ENCODE measurements around the gene COPG2. TPM values are rescaled to one million over a fixed set of nuclear protein-coding genes. Genes with fewer than 3 reads are reported as not detected.
"Not testable (repeated sequence)": the region's sequence is repeated elsewhere in the genome, so short reads cannot be mapped to it uniquely, and the experiment has no call there.

COPG2 gene
- polyA plus RNA-seq, 4 donors: 51.4 to 71.2 (median 61.6) TPM

DNA sequence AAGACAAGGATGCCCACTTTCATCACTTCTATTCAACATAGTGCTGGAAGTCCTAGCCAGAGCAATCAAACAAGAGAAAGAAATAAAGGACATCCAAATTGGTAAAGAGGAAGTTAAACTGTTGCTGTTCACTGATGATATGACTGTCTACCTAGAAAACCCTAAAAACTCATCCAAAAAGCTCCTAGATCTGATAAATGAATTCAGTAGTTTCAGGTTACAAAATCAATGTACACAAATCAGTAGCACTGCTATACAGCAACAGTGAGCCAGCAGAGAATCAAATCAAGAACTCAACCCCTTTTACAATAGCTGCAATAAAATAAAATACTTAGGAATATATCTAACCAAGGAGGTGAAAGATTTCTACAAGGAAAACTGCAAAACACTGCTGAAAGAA lies 98.4 kb downstream of the COPG2 start:
- DNase-seq (ENCODE audit: low read depth in 4 of 4, low spot score in 3 of 4): not testable (repeated sequence)

DNA sequence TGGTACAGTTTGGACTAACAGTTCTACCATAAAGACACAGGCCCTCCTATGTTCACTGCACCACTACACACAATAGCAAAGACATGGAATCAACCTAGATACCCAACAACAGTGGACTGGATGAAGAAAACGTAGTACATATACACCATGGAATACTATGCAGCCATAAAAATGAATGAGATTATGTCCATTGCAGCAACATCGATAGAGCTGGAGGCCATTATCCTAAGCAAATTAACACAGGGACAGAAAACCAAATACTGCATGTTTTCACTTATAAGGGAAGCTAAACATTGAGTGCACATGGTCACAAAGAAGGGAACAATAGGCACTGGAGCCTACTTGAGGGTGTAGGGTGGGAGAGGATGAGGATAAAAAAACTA lies 101.7 kb downstream of the COPG2 start:
- DNase-seq (ENCODE audit: low read depth in 4 of 4, low spot score in 3 of 4): no peak

DNA sequence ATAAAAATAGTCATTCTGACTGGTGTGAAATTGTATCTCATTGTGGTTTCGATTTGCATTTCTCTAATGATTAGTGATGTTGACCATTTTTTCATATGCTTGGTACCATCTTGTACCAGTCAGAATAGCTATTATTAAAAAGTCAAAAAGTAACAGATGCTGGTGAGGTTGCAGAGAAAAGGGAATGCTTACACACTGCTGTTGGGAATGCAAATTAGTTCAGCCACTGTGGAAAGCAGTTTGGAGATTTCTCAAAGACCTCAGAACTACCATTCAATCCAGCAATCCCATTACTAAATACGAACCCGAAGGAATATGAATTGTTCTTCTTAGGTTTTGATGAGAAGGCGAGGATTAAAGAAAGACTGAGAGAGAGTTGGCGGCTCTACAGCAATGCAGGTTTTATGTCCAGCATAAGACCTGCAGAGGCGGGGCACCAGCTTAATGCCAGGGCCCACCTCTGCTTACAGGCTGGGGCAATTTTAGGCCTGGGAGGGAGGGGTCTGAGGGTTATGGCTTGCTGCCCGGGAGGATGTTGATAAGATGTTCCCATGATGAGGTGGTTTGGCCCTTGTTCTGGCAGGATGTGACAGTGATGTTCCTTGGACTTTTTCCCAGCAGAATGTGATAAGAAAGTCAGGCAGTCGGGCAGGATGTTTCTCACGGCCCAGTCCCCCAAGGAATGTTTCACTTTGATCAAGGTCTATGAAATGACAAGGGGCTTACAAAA lies 102.2 kb downstream of the COPG2 start:
- DNase-seq (ENCODE audit: low read depth in 4 of 4, low spot score in 3 of 4): no peak

DNA sequence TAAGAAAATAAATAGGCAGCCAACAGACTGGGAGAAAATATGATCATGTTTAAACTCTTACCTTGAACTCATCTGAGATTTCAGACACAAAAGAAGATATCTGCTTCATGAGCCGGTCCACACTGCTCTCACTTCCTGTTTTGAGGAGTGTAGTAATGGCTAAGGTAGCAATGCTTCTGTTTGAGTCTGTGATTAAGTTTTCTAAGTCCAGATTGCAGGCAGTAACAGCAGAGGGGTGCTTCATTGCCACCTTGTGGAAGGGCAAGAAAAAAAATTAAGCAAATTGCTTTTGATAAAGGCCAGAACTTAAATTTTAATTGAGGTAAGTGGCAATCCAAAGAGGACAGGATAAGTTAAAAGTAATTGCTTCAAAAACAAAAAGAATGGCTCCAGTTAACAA lies 107.6 kb downstream of the COPG2 start:
- no peak for DNase-seq (ENCODE audit: low read depth in 4 of 4, low spot score in 3 of 4)

DNA sequence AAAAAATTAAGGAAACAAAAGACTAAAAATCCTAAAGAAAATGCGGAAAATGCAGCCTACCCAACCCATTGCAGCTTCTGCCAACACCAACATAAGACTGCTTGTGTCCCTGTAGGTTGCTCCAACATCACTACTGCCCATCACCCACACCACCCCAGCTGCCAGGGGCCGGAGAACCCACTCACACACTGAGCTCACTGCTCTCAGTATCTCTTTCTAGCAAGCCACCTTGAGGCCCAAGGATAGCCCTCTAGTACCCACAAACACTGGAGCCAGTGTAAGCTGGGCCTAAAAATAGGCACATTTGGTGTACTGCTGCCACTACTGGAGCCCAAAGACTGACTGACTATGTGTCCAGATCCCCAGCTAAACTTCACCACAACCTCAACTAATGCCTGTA lies 109.4 kb downstream of the COPG2 start:
- no peak for DNase-seq (ENCODE audit: low read depth in 4 of 4, low spot score in 3 of 4)

DNA sequence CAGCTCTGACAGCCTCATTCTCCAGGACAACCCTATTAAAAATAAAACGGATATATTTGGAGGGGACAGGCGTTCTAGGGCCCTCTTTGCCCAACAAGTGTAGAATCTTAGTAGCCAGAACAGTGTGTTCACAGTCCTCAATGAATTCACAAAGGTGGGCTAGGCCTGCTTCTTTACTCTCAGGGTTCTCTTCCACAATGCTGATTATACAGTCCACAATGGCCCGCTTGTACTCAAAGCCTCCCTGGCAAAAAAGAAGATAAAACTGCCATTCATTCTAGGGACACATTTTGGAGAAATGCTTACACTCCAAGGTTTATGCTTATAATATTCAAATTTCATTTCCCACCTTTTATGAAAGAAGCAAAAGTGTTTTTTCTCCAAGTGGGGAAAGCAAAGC lies 114.1 kb downstream of the COPG2 start:
- no peak for DNase-seq (ENCODE audit: low read depth in 4 of 4, low spot score in 3 of 4)

DNA sequence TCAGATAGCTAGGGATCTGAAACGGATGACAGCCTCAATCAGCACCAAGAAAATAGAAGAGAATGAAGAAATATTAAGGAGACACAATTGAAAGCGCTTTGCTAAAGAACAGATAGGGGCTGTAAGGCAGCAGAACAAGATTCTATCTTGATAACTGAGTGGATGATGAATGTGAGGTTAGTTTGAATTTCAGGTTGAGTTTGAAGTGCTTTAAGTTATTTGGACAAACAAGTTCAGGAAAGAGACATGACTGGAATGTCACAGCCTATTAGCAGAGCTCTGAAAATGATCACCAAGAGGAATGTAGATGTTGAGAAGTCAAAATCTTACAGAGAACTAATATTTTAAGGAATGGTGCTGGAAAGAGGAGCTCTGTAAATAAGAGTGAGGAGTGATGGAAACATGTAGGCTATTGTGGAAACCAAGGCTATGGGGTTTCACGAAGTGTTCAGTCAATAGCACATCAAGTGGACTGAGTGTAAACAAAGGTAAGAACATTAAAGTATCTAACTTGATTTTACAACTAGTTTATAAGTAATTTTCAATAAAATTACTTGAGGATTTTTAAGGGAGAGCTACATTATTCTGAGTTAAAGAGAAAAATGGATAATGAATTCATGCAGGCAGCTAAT lies 115.0 kb downstream of the COPG2 start:
- no peak for DNase-seq (ENCODE audit: low read depth in 4 of 4, low spot score in 3 of 4)

DNA sequence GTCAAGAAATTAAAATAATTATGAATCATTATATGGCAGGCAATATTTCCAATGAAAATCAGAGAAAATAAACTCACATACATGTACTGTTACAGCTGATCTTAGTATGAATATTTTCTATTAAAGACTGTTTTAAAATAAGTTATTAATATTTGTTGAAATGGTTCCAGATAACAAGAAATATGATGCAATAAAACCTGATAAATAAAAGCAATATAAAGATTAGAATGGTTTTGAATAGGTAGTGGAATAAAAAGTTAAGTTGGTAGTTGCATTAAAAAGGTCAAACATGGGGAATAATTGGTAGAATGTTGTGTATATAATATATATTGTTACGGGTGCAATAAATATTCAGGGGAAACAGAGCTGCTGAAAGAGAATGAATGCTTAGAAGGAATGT lies 124.2 kb downstream of the COPG2 start:
- no peak for DNase-seq (ENCODE audit: low read depth in 4 of 4, low spot score in 3 of 4)

DNA sequence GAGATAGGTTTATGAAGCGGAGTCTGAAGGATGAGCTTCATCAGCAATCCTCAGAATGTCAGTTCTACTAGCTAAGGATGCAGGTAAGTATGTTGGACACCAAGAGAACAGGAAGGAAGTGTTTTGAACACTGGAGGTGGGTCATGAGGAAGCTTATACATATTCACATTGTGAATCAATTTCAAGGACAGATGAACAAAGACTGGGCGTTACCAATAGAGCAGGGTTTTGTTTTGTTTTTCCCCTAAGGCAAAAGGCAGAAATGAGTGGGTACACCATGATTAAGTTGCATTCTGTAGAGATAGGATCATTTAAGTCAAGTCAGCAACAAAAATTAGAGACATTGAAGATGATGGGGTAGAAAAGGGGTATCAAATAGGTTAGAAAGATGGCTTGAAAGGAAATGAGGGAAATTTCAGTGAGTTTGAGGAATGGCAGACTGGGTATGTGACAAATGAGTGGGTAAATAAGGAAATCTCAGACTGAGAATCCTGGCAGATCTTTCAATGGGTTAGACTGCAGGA lies 125.0 kb downstream of the COPG2 start:
- no peak for DNase-seq (ENCODE audit: low read depth in 4 of 4, low spot score in 3 of 4)

DNA sequence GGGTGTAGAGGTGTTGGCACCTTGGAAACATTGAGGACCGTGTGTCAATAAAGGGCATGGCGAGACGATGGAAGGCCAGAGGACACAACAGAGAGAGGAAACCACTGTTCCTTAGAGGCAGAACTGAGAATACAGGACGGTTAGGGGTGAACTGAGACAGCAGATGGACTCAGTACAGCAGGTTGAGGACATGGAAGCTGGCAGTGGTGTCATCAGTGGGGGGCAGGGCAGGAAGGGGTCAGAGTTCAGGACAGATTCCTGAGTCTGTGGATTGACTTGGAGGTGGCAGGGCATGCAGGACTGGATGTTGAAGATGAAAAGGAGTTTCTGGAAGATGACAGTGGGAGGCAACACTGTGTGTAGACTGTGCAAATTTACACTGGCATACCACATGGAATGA lies 126.3 kb downstream of the COPG2 start:
- not testable (repeated sequence) for DNase-seq (ENCODE audit: low read depth in 4 of 4, low spot score in 3 of 4)

DNA sequence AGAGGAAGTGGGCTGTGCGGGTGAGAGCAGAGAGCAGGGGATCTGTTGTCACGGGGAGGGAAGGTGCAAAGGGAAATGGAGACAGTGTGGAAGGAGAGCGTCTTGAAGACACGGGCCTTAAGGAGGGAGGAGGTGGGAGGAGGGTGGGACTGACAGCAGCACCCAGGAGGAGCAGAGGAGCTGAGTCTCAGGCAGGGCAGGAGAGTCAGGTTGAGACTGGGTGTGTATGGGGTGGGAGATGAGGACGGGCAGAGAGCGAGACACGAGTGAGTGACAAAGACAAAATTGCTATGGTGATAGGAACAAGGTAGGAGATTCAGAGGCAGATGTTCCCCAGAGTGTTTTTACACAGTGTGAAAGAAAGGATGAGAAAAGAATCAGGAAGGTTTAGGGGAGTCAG lies 127.3 kb downstream of the COPG2 start:
- not testable (repeated sequence) for DNase-seq (ENCODE audit: low read depth in 4 of 4, low spot score in 3 of 4)

DNA sequence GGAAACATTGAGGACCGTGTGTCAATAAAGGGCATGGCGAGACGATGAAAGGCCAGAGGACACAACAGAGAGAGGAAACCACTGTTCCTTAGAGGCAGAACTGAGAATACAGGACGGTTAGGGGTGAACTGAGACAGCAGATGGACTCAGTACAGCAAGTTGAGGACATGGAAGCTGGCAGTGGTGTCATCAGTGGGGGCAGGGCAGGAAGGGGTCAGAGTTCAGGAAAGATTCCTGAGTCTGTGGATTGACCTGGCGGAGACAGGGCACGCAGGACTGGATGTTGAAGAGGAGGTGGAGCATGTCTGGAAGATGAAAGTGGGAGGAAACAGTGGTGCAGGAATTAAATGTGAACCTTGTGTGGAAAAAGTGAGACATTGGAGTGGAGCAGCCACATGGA lies 130.7 kb downstream of the COPG2 start:
- DNase-seq (ENCODE audit: low read depth in 4 of 4, low spot score in 3 of 4): not testable (repeated sequence)

DNA sequence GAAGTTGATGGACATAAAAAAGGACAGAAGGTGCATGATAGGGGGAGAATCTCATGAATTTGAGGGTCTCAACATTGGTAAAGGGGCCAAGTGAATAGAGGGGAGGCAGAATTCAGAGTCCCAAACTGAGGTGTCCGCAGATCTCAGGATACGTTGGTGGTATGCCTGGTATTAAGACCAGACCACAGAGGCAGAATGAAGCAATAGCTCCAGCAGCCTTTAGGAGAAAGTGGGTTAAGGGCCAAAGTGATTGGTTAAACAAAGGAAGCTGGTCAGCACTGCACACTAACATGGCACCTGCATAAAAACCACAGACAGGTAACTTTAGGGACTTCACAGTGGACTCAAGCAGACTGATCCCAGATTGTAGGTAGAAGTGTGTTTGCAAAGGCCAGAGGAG lies 139.1 kb downstream of the COPG2 start:
- DNase-seq (ENCODE audit: low read depth in 4 of 4, low spot score in 3 of 4): no peak

DNA sequence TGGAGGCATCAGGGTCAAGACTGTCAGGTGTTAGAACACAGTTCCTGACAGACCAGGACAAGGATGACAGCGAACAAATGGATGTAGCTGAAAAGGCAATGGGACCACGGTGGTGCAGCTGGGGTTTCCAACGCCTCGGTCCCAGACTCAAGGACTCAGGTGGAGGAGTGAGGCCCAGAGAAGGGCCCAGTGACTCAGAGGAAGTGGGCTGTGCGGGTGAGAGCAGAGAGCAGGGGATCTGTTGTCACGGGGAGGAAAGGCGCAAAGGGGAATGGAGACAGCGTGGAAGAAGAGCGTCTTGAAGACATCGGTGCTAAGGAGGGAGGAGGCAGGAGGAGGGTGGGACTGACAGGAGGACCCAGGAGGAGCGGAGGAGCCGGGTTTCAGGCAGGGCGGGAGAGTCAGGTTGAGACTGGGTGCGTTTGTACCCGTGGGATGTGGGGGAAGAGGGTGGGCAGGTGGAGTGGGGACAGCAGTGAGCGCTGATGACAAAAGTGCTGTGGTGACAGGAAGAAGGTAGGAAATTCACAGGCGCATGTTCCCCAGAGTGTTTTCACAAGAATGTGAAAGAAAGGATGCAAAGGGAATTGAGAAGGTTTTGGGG lies 140.7 kb downstream of the COPG2 start:
- DNase-seq (ENCODE audit: low read depth in 4 of 4, low spot score in 3 of 4): not testable (repeated sequence)

DNA sequence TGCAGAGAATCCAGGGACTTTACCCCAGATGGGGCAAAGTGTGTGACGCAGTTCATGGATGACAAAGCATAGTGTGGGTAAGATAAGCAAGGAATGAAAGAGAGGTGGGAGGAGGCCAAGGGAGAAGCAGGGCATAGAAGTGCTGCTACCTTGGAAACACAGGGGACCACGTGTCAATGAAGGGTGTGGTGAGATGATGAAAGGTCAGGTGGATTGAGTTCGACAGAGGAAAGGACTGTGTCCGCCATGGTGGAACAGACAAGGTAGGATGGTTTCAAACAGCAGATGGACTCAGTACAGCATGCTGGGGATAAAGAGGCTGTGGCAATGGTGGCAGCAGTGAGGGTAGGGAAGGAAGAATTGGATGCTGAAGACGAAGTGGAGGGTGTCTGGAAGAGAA lies 143.9 kb downstream of the COPG2 start:
- no peak for DNase-seq (ENCODE audit: low read depth in 4 of 4, low spot score in 3 of 4)

DNA sequence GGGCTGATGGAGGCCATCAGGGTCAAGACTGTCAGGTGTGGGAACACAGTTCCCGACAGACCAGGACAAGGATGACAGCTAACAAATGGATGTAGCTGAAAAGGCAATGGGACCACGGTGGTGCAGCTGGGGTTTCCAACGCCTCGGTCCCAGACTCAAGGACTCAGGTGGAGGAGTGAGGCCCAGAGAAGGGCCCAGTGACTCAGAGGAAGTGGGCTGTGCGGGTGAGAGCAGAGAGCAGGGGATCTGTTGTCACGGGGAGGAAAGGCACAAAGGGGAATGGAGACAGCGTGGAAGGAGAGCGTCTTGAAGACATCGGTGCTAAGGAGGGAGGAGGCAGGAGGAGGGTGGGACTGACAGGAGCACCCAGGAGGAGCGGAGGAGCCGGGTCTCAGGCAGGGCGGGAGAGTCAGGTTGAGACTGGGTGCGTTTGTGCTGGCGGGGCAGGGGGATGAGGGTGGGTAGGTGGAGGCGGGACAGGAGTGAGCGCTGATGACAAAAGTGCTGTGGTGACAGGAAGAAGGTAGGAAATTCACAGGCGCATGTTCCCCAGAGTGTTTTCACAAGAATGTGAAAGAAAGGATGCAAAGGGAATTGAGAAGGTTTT lies 144.9 kb downstream of the COPG2 start:
- DNase-seq (ENCODE audit: low read depth in 4 of 4, low spot score in 3 of 4): not testable (repeated sequence)

DNA sequence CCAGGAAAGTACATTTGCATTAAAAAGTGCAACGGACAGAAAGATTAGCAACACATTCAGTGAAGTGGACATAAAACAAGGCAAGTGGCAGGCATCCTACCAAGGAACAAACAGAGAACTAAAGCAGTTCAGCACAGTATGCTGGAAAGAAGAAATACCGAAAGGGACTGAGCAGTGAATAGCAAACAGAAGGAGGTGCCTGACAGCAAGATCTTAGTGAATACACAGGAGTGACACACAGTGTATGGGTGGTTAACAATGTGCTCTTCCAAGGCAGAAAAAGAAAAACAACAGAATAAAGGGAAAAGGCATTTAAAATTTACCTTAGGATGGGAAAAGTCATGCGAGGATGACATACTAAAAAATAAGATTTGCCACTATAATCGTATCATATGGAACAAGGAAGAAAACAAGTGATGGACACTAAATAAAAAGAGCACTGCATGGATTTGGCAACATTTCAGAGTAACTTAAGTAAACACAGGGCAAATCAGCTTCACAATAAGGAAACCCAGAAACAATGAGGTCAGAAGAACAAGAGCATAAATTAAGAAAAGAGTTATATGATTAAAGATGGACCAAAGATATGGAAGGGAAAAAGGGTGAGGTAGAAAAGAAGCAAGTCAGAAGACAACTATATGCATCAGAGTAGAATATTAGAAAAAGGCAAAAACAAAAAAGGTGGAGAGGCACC lies 147.1 kb downstream of the COPG2 start:
- DNase-seq (ENCODE audit: low read depth in 4 of 4, low spot score in 3 of 4): no peak

DNA sequence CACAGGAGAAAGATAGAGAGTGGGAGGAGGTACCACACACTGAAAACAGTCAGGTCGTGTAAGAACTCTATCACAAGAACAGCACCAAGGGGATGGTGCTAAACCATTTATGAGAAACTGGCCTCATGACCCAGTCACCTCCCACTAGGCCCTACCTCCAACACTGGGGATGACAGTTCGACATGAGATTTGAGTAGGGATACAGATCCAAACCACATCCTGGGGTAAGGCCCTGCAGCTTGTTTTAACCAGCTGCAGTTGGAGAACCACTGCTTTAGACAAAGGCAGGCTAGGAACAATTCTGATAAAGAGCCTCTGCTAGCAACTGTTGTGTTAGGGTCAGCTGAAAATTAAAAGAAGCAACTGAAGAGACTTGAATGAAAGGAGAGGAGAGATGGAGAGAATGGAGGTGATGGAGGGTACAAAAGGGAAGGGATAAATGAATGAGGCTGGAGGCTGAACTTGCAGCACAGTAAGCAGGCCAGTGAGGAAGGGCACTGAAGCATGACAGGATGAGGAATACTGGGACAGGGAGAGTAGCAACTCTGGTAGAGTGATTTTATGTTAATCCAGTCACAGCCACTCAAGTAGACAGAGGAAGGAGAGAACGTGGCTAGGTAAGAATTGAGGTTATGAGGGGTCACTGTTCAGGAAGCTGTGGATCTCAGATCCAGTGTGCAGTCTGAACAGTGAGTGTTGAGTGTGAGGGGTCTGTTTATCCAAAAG lies 153.1 kb downstream of the COPG2 start:
- DNase-seq (ENCODE audit: low read depth in 4 of 4, low spot score in 3 of 4): no peak

DNA sequence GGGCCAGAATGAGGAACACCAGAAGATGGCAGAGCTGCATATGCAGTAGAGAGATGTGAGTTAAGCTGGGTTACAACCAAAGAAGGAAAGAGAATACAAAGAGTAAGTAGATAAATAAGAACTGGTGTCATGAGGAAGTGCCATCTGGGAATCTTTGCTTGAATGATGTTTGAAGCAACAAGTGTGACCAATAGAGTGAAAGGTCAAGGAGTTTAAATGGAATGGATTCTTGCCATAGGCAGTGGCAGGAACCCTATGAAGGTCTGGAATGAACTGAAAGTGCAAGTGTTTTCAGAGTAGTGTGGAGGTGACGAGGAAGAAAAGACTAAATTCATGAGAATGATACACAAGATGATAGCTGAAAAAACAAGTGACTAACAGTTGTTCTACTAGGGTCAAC lies 155.1 kb downstream of the COPG2 start:
- DNase-seq (ENCODE audit: low read depth in 4 of 4, low spot score in 3 of 4): no peak

DNA sequence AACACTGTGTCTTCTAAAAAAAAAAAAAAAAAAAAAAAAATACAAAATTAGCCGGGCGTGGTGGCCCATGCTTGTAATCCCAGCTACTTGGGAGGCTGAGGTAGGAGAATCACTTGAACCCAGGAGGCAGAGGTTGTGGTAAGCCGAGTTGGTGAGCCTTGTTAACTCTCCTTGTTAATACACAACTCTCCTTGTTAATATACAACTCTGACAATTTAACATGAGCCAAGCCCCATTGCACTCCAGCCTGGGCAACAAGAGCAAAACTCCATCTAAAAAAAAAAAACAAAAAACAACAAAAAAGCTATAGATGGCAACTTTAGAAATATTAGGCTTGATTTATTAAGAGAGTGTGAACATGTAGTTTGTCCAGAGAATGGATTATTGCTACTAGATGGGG lies 156.5 kb downstream of the COPG2 start:
- DNase-seq (ENCODE audit: low read depth in 4 of 4, low spot score in 3 of 4): not testable (repeated sequence)
